Endothelial cell of umbilical vein (primary cell): Measurements from ENCODE around the gene RFLNA. TPM values are rescaled to one million over a fixed set of nuclear protein-coding genes. Genes with fewer than 3 reads are reported as not detected.

ENCODE experiments used
- BruUV-seq: library from RNA; stranded (reverse); fragments of 400-500 nt; replicated peaks from 2 replicates; lab custom pipeline; 2021; lab: Mats Ljungman, UMichigan
- CTCF ChIA-PET: fragments of 300-600, 350-600 bp; sonication (Branson Sonifier 250); formaldehyde crosslinking; loops from one replicate; lab custom pipeline; 2021; ENCODE audit warnings: antibody characterized with exemption, inconsistent platforms; lab: Charles Lee
- POLR2A ChIA-PET: fragments of 300-600, 350-600 bp; sonication (Branson Sonifier 250); formaldehyde crosslinking; loops from one replicate; lab custom pipeline; 2021; ENCODE audit warnings: antibody characterized with exemption, inconsistent platforms; lab: Charles Lee
- DNase-seq: peaks from one replicate; pipeline ENCODE4 v3.0.0-alpha.2; 2011; ENCODE audit warnings: low read depth, low spot score
- FAIRE-seq: peaks from 2 replicates; lab custom pipeline; 2011; peaks lifted over from hg19 to GRCh38; lab: Jason Lieb, UNC
- H2AFZ ChIP-seq: 2 replicates; pipeline ENCODE4 v1.6.0; 2012; ENCODE audit warnings: low read depth, low read length, control low read depth, inconsistent platforms
- H3K27ac ChIP-seq: 2 replicates; pipeline ENCODE4 v1.5.1; 2011; ENCODE audit warnings: low read depth, mild to moderate bottlenecking, control low read depth, low read length, moderate library complexity; ENCODE audit not compliant: insufficient read depth
- H3K27me3 ChIP-seq, 2 experiments: 2 replicates each; pipeline versions ENCODE4 v1.6.0 to v1.6.1; 2011; ENCODE audit warnings: low read length in 2 of 2, mixed read lengths in 1 of 2; ENCODE audit not compliant: control insufficient read depth in 2 of 2, insufficient read depth in 2 of 2
- H3K36me3 ChIP-seq, 2 experiments: 2 replicates in 1 of 2; 3 replicates in 1 of 2; pipeline ENCODE4 v1.5.1; 2011; ENCODE audit warnings: low read length in 2 of 2, mild to moderate bottlenecking in 1 of 2, moderate library complexity in 1 of 2; ENCODE audit not compliant: control insufficient read depth in 2 of 2, insufficient read depth in 2 of 2; ENCODE audit errors: extremely low read depth in 1 of 2
- H3K4me1 ChIP-seq: 3 replicates; pipeline ENCODE4 v1.5.1; 2011; ENCODE audit warnings: mild to moderate bottlenecking, low read length; ENCODE audit not compliant: control insufficient read depth, insufficient read depth; ENCODE audit errors: extremely low read depth
- H3K4me2 ChIP-seq: 2 replicates; pipeline ENCODE4 v1.6.1; 2011; ENCODE audit warnings: low read length, control low read depth, mixed read lengths; ENCODE audit not compliant: insufficient read depth
- H3K4me3 ChIP-seq, 3 experiments: fragments of 200-600 bp in 1 of 3; sonication (generic), shearing (Covaris generic) in 1 of 3; replicated peaks in 1 of 3; 2 replicates each; pipeline ENCODE4 v1.5.1; 2011 to 2016; ENCODE audit warnings: control low read depth in 3 of 3, low read length in 3 of 3, mild to moderate bottlenecking in 2 of 3, inconsistent platforms in 1 of 3, low read depth in 1 of 3, moderate library complexity in 1 of 3; ENCODE audit not compliant: insufficient read depth in 1 of 3
- H3K79me2 ChIP-seq: 2 replicates; pipeline ENCODE4 v1.6.0; 2012; ENCODE audit warnings: low read length, inconsistent platforms; ENCODE audit not compliant: control insufficient read depth, insufficient read depth
- H3K9ac ChIP-seq: replicated peaks from 2 replicates; pipeline ENCODE3; 2011; ENCODE audit warnings: low read length, control low read depth; ENCODE audit not compliant: insufficient read depth; ENCODE audit errors: extremely low read depth
- H3K9me1 ChIP-seq: replicated peaks from 3 replicates; pipeline ENCODE4 v1.6.0; 2011; ENCODE audit warnings: mild to moderate bottlenecking, low read length; ENCODE audit not compliant: control insufficient read depth, insufficient read depth; ENCODE audit errors: extremely low read depth
- H3K9me3 ChIP-seq: replicated peaks from 2 replicates; pipeline ENCODE4 v1.5.1; 2012; ENCODE audit warnings: low read length, inconsistent platforms; ENCODE audit not compliant: control insufficient read depth, insufficient read depth
- H4K20me1 ChIP-seq: replicated peaks from 2 replicates; pipeline ENCODE3; 2011; ENCODE audit warnings: mild to moderate bottlenecking, low read length; ENCODE audit not compliant: control insufficient read depth, insufficient read depth; ENCODE audit errors: extremely low read depth
- EZH2 ChIP-seq: IDR thresholded peaks from 2 replicates; pipeline ENCODE4 v1.6.1; 2012; ENCODE audit warnings: borderline replicate concordance, low read depth, mild to moderate bottlenecking, moderate library complexity, low read length, inconsistent platforms; ENCODE audit not compliant: severe bottlenecking
- FOS ChIP-seq: IDR thresholded peaks from 2 replicates; pipeline ENCODE4 v1.6.1; 2011; ENCODE audit warnings: mild to moderate bottlenecking, low read length, moderate library complexity, borderline replicate concordance; ENCODE audit not compliant: insufficient read depth
- GATA2 ChIP-seq: IDR thresholded peaks from 2 replicates; pipeline ENCODE4 v1.7.0; 2011; ENCODE audit warnings: low read depth, mild to moderate bottlenecking, moderate library complexity, mixed read lengths, low read length; ENCODE audit not compliant: insufficient read length, insufficient read depth
- JUN ChIP-seq: IDR thresholded peaks from 2 replicates; pipeline ENCODE4 v1.6.1; 2011; ENCODE audit warnings: borderline replicate concordance, low read depth; ENCODE audit not compliant: insufficient read length, insufficient read depth
- MAX ChIP-seq: IDR thresholded peaks from 2 replicates; pipeline ENCODE4 v1.6.1; 2011; ENCODE audit not compliant: insufficient read depth, insufficient read length
- MYC ChIP-seq: IDR thresholded peaks from one replicate; pipeline ENCODE4 v1.6.1; 2011; ENCODE audit warnings: mild to moderate bottlenecking, low read depth, low read length
- POLR2A ChIP-seq: IDR thresholded peaks from 2 replicates; pipeline ENCODE4 v1.6.1; 2012; ENCODE audit warnings: low read depth, mild to moderate bottlenecking, control low read depth, low read length
- POLR2AphosphoS5 ChIP-seq: IDR thresholded peaks from 2 replicates; pipeline ENCODE4 v1.6.1; 2012; ENCODE audit warnings: low read depth, mild to moderate bottlenecking, control low read depth, low read length, moderate library complexity; ENCODE audit not compliant: insufficient read depth
- dilution Hi-C: fragments of 300-500 bp; cut with MboI; formaldehyde crosslinking; loops from one replicate; pipeline ENCODE4 v1.15.0; 2019; ENCODE audit warnings: low sequenced_read_pairs; ENCODE audit not compliant: extremely low pct_ligation_motif_present
- intact Hi-C: fragments of 100-400 bp; cut with micrococcal nuclease; formaldehyde crosslinking; loops from one replicate; pipeline ENCODE4 v1.10.0; 2022
- polyA plus RNA-seq, 4 experiments: library from polyadenylated mRNA; depleted of rRNA in 3 of 4; stranded (reverse) in 3 of 4; unstranded in 1 of 4; fragments of >200 nt; gene quantifications; 2 replicates each; pipeline versions ENCODE4 v1.2.1 to v1.2.3, GENCODE V29; 2011 to 2012; ENCODE audit warnings: missing spikeins in 1 of 4
- total RNA-seq: library from RNA; stranded (reverse); gene quantifications from 2 replicates; pipeline ENCODE4 v1.2.3, GENCODE V29; 2021
- TF ChIP-seq, protein P1 (sequence below), 2 donors: IDR thresholded peaks; 1 replicate in 1 of 2; 2 replicates in 1 of 2; pipeline ENCODE4 v1.5.1; 2011; ENCODE audit warnings: low read length in 2 of 2, mild to moderate bottlenecking in 2 of 2, moderate library complexity in 2 of 2, control low read depth in 1 of 2, inconsistent platforms in 1 of 2, low read depth in 1 of 2; ENCODE audit not compliant: insufficient read depth in 1 of 2; ENCODE audit errors: extremely low read depth in 1 of 2

Gene RFLNA
- total and polyA plus RNA-seq, 2 donors (not counting 3 experiments of a cell fraction or from before 2014, with no cell fraction given), result 19.7 to 24.5 TPM

GRCh38 chr12:124363353-124363965 lies 68.6 kb downstream of the RFLNA start:
- ChIA-PET POLR2A (no interaction called here), CTCF (interaction anchor here (1.3 to 1.4 kb wide), 4 partner anchors 11 to 310 kb away, joined by 3 to 4 read pairs (median 4); no protein-coding TSS in a partner anchor)
- Histone ChIP-seq H3K9ac (no peak overlapping the region), H2AFZ (no peak overlapping the region), H3K27me3 (no peaks in the 10 kb centered on the region), H3K36me3 (peaks cover 8 to 47% of the 10 kb centered on the region in 2 experiments), H3K79me2 (peaks cover 76% of the 10 kb centered on the region), H3K27ac (no peak overlapping the region), H3K9me3 (no peaks in the 10 kb centered on the region), H3K9me1 (no peaks in the 10 kb centered on the region), H4K20me1 (no peaks in the 10 kb centered on the region), H3K4me2 (no peak overlapping the region), H3K4me3 (no peak overlapping the region), H3K4me1 (peaks cover 9% of the 10 kb centered on the region)
- TF ChIP-seq JUN (no peak), POLR2A (no peak), GATA2 (no peak), EZH2 (no peak), POLR2AphosphoS5 (no peak), MAX (no peak), MYC (no peak), FOS (no peak)
- TF ChIP-seq, protein P1, sequence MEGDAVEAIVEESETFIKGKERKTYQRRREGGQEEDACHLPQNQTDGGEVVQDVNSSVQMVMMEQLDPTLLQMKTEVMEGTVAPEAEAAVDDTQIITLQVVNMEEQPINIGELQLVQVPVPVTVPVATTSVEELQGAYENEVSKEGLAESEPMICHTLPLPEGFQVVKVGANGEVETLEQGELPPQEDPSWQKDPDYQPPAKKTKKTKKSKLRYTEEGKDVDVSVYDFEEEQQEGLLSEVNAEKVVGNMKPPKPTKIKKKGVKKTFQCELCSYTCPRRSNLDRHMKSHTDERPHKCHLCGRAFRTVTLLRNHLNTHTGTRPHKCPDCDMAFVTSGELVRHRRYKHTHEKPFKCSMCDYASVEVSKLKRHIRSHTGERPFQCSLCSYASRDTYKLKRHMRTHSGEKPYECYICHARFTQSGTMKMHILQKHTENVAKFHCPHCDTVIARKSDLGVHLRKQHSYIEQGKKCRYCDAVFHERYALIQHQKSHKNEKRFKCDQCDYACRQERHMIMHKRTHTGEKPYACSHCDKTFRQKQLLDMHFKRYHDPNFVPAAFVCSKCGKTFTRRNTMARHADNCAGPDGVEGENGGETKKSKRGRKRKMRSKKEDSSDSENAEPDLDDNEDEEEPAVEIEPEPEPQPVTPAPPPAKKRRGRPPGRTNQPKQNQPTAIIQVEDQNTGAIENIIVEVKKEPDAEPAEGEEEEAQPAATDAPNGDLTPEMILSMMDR (IDR thresholded peaks at IDR 0.05; ENCODE audit: extremely low read depth in 1 of 2, insufficient read depth in 1 of 2, low read depth in 1 of 2, low read length in 2 of 2), result no peak
- intact Hi-C loops (no loop called here), dilution Hi-C loops (no loop called here)
- FAIRE-seq (no peak), DNase-seq (no peak)
- no TSS peak for BruUV-seq
